Measurements from ENCODE around the gene EDIL3.

- TF ChIP-seq CTCF (IDR thresholded peaks at IDR 0.05; ENCODE audit: low read depth, low read length) (no peak), EZH2phosphoT487 (IDR thresholded peaks at IDR 0.05; ENCODE audit: low read depth) (no peak)
Observed at GRCh38 chr5:84299959-84300358, 84.7 kb downstream of the EDIL3 start.
